ENCODE results near the gene TXNL4A. TPM values are rescaled to one million over a fixed set of nuclear protein-coding genes. Genes with fewer than 3 reads are reported as not detected.

TXNL4A gene
- total RNA-seq, 1 experiment from 2014 or later, result 416 TPM

- DNase-seq (ENCODE audit: low read depth, low spot score) (no peak), ATAC-seq (no peak)
- H3K4me1 ChIP-seq (ENCODE audit: control insufficient read depth, insufficient read depth, low read length), result no peaks in the 10 kb centered on the region
- H3K4me3 ChIP-seq (ENCODE audit: low read depth in 2 of 2, low read length in 2 of 2), result no peak overlapping the region
- intact Hi-C loops (cut with micrococcal nuclease; ENCODE audit: unreplicated experiment) (no loop called here), in situ Hi-C loops (cut with HindIII; ENCODE audit: low pct_unique_long_range_greater_than_20kb, low sequenced_read_pairs) (no loop called here)
- no TSS peak for BruUV-seq (replicated peaks)
- H3K27me3 ChIP-seq (ENCODE audit: control insufficient read depth, insufficient read depth, low read length), result no peaks in the 10 kb centered on the region
- no peak overlapping the region for H3K27ac ChIP-seq (ENCODE audit: low read length)
- H3K36me3 ChIP-seq (ENCODE audit: control insufficient read depth, insufficient read depth, low read length), result no peaks in the 10 kb centered on the region
- CTCF ChIA-PET, result no interaction called here
- POLR2A ChIA-PET, result no interaction called here
- H3K9me3 ChIP-seq (ENCODE audit: control insufficient read depth, insufficient read depth, low read depth, low read length), result no peaks in the 10 kb centered on the region
- no peak for TF ChIP-seq TCF7L2 (IDR thresholded peaks at IDR 0.05; ENCODE audit: low read depth, low read length)
- TF ChIP-seq SIN3A (IDR thresholded peaks at IDR 0.05; ENCODE audit: borderline replicate concordance, insufficient read depth, low read depth, low read length), result no peak
- TF ChIP-seq, protein P1, sequence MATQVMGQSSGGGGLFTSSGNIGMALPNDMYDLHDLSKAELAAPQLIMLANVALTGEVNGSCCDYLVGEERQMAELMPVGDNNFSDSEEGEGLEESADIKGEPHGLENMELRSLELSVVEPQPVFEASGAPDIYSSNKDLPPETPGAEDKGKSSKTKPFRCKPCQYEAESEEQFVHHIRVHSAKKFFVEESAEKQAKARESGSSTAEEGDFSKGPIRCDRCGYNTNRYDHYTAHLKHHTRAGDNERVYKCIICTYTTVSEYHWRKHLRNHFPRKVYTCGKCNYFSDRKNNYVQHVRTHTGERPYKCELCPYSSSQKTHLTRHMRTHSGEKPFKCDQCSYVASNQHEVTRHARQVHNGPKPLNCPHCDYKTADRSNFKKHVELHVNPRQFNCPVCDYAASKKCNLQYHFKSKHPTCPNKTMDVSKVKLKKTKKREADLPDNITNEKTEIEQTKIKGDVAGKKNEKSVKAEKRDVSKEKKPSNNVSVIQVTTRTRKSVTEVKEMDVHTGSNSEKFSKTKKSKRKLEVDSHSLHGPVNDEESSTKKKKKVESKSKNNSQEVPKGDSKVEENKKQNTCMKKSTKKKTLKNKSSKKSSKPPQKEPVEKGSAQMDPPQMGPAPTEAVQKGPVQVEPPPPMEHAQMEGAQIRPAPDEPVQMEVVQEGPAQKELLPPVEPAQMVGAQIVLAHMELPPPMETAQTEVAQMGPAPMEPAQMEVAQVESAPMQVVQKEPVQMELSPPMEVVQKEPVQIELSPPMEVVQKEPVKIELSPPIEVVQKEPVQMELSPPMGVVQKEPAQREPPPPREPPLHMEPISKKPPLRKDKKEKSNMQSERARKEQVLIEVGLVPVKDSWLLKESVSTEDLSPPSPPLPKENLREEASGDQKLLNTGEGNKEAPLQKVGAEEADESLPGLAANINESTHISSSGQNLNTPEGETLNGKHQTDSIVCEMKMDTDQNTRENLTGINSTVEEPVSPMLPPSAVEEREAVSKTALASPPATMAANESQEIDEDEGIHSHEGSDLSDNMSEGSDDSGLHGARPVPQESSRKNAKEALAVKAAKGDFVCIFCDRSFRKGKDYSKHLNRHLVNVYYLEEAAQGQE (IDR thresholded peaks at IDR 0.05; ENCODE audit: insufficient read depth in 1 of 2, low read depth in 2 of 2, low read length in 1 of 2), result no peak
- no peak for TF ChIP-seq POLR2AphosphoS5 (IDR thresholded peaks at IDR 0.05; ENCODE audit: low read depth, low read length)
Observed at GRCh38 chr18:79922971-79923411, 65.4 kb downstream of the TXNL4A start.

GRCh38 chr18:79921984-79922965 is 66.1 kb downstream of the TXNL4A start:
- Histone ChIP-seq H3K27me3 (ENCODE audit: control insufficient read depth, insufficient read depth, low read length) (no peaks in the 10 kb centered on the region), H3K9me3 (ENCODE audit: control insufficient read depth, insufficient read depth, low read depth, low read length) (no peaks in the 10 kb centered on the region), H3K4me3 (ENCODE audit: low read depth in 2 of 2, low read length in 2 of 2) (no peak overlapping the region), H3K4me1 (ENCODE audit: control insufficient read depth, insufficient read depth, low read length) (no peaks in the 10 kb centered on the region), H3K36me3 (ENCODE audit: control insufficient read depth, insufficient read depth, low read length) (no peaks in the 10 kb centered on the region), H3K27ac (ENCODE audit: low read length) (no peak overlapping the region)
- ATAC-seq, result no peak
- TF ChIP-seq, protein P1 (IDR thresholded peaks at IDR 0.05; ENCODE audit: insufficient read depth in 1 of 2, low read depth in 2 of 2, low read length in 1 of 2), result no peak
- no peak for TF ChIP-seq SIN3A (IDR thresholded peaks at IDR 0.05; ENCODE audit: borderline replicate concordance, insufficient read depth, low read depth, low read length)
- TF ChIP-seq TCF7L2 (IDR thresholded peaks at IDR 0.05; ENCODE audit: low read depth, low read length), result no peak
- no peak for TF ChIP-seq POLR2AphosphoS5 (IDR thresholded peaks at IDR 0.05; ENCODE audit: low read depth, low read length)
- TF ChIP-seq, protein P2, sequence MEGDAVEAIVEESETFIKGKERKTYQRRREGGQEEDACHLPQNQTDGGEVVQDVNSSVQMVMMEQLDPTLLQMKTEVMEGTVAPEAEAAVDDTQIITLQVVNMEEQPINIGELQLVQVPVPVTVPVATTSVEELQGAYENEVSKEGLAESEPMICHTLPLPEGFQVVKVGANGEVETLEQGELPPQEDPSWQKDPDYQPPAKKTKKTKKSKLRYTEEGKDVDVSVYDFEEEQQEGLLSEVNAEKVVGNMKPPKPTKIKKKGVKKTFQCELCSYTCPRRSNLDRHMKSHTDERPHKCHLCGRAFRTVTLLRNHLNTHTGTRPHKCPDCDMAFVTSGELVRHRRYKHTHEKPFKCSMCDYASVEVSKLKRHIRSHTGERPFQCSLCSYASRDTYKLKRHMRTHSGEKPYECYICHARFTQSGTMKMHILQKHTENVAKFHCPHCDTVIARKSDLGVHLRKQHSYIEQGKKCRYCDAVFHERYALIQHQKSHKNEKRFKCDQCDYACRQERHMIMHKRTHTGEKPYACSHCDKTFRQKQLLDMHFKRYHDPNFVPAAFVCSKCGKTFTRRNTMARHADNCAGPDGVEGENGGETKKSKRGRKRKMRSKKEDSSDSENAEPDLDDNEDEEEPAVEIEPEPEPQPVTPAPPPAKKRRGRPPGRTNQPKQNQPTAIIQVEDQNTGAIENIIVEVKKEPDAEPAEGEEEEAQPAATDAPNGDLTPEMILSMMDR (IDR thresholded peaks at IDR 0.05), result no peak
- BruUV-seq (replicated peaks), result no TSS peak
- ChIA-PET CTCF (no interaction called here), POLR2A (no interaction called here)
- no peak for DNase-seq (ENCODE audit: low read depth, low spot score)
- in situ Hi-C loops (cut with HindIII; ENCODE audit: low pct_unique_long_range_greater_than_20kb, low sequenced_read_pairs), result no loop called here
- intact Hi-C loops (cut with micrococcal nuclease; ENCODE audit: unreplicated experiment), result no loop called here

Other genes with a start within 250 kb of the TXNL4A start
- gene KCNG2, start 190.6 kb downstream of the TXNL4A start, total RNA-seq (2021; ENCODE audit: unreplicated experiment), result not detected
- gene SLC66A2, start 36.9 kb downstream of the TXNL4A start, total RNA-seq (2021; ENCODE audit: unreplicated experiment), result 92.5 TPM
- 45.4 TPM for gene HSBP1L1, start 23.9 kb downstream of the TXNL4A start, total RNA-seq (2021; ENCODE audit: unreplicated experiment)
- gene RBFA, start 45.9 kb upstream of the TXNL4A start, total RNA-seq (2021; ENCODE audit: unreplicated experiment), result 83.1 TPM
- 40.5 TPM for gene ADNP2, start 120.7 kb upstream of the TXNL4A start, total RNA-seq (2021; ENCODE audit: unreplicated experiment)